OCI-LY7 (cell line): ENCODE measurements around the gene PPP2R1B. TPM values are rescaled to one million over a fixed set of nuclear protein-coding genes. Genes with fewer than 3 reads are reported as not detected.

Experiments used
- BruUV-seq: library from RNA; stranded (reverse); fragments of 400-500 nt; replicated peaks from 2 replicates; lab custom pipeline; 2021; lab: Mats Ljungman, UMichigan
- CTCF ChIA-PET: fragments of 300-600 bp; sonication (Branson Sonifier 250); formaldehyde crosslinking; loops from one replicate; lab custom pipeline; 2022; ENCODE audit warnings: antibody characterized with exemption; ENCODE audit not compliant: unreplicated experiment; lab: Charles Lee
- POLR2A ChIA-PET: fragments of 300-600 bp; sonication (Branson Sonifier 250); formaldehyde crosslinking; loops from one replicate; lab custom pipeline; 2022; ENCODE audit warnings: antibody characterized with exemption; lab: Charles Lee
- DNase-seq: peaks from one replicate; pipeline ENCODE4 v3.0.0-alpha.2; 2015; ENCODE audit warnings: low spot score
- H2AFZ ChIP-seq: fragments of 200-600 bp; sonication (generic), shearing (Covaris generic); 2 replicates; pipeline ENCODE4 v1.6.1; 2014; ENCODE audit warnings: mild to moderate bottlenecking, antibody characterized with exemption, low read length, moderate library complexity
- H3K27ac ChIP-seq: fragments of 200-600 bp; sonication (generic); 2 replicates; pipeline ENCODE4 v1.5.1; 2014; ENCODE audit warnings: mixed run types, low read depth, mild to moderate bottlenecking, moderate library complexity, low read length, inconsistent platforms; ENCODE audit not compliant: poor library complexity, severe bottlenecking
- H3K36me3 ChIP-seq: fragments of 200-600 bp; sonication (generic); 2 replicates; pipeline ENCODE4 v1.6.1; 2014; ENCODE audit warnings: mild to moderate bottlenecking, antibody characterized with exemption, low read length, moderate library complexity, mixed read lengths; ENCODE audit not compliant: insufficient read depth
- H3K4me1 ChIP-seq: fragments of 200-600 bp; sonication (generic); 2 replicates; pipeline ENCODE4 v1.5.1; 2014; ENCODE audit warnings: mild to moderate bottlenecking, low read length; ENCODE audit not compliant: insufficient read depth, poor library complexity, severe bottlenecking
- H3K4me2 ChIP-seq: fragments of 200-600 bp; sonication (generic); 2 replicates; pipeline ENCODE4 v1.6.1; 2014; ENCODE audit warnings: mild to moderate bottlenecking, low read length
- H3K4me3 ChIP-seq: fragments of 200-600 bp; sonication (generic); 2 replicates; pipeline ENCODE4 v1.5.1; 2014; ENCODE audit warnings: mild to moderate bottlenecking, low read depth, low read length; ENCODE audit not compliant: poor library complexity, severe bottlenecking
- H3K79me2 ChIP-seq: fragments of 200-600 bp; sonication (generic); 2 replicates; pipeline ENCODE4 v1.6.1; 2016; ENCODE audit warnings: low read depth, mild to moderate bottlenecking, low read length, moderate library complexity, mixed read lengths; ENCODE audit not compliant: insufficient read depth
- H3K9me2 ChIP-seq: fragments of 200-600 bp; sonication (generic); 2 replicates; pipeline ENCODE4 v1.6.1; 2016; ENCODE audit warnings: mild to moderate bottlenecking, low read length, mixed read lengths; ENCODE audit not compliant: insufficient read depth
- H3K9me3 ChIP-seq: fragments of 200-600 bp; sonication (generic); 2 replicates; pipeline ENCODE4 v1.6.1; 2014; ENCODE audit warnings: mild to moderate bottlenecking, mixed run types, low read length, mixed read lengths
- H4K20me1 ChIP-seq: fragments of 200-600 bp; sonication (generic); 2 replicates; pipeline ENCODE4 v1.6.1; 2014; ENCODE audit warnings: mild to moderate bottlenecking, antibody characterized with exemption, low read length, moderate library complexity, mixed read lengths; ENCODE audit not compliant: insufficient read depth
- CTCF ChIP-seq: fragments of 200-600 bp; sonication (generic); conservative IDR thresholded peaks from 2 replicates; pipeline ENCODE4 v1.5.1; 2014; ENCODE audit warnings: mild to moderate bottlenecking, antibody characterized with exemption, low read length, moderate library complexity, mixed read lengths
- EZH2phosphoT487 ChIP-seq: fragments of 200-600 bp; sonication (generic); IDR thresholded peaks from 2 replicates; pipeline ENCODE4 v1.6.1; 2018; ENCODE audit warnings: low read depth, borderline replicate concordance, mild to moderate bottlenecking, mixed run types, antibody characterized with exemption, low read length, moderate library complexity, mixed read lengths
- intact Hi-C: fragments of 100-400 bp; cut with micrococcal nuclease; formaldehyde crosslinking; loops from one replicate; pipeline ENCODE4 v1.10.0; 2022; ENCODE audit not compliant: unreplicated experiment
- total RNA-seq, 2 experiments: library from RNA; depleted of rRNA in 1 of 2; stranded (reverse); fragments of >200 nt in 1 of 2; shearing (Covaris generic) in 1 of 2; gene quantifications; 2 replicates each; pipeline ENCODE4 v1.2.3, GENCODE V29; 2014 to 2022

PPP2R1B gene
- total RNA-seq, 2 experiments from 2014 or later = 50.6 to 84.2 TPM

- H3K79me2 ChIP-seq = no peaks in the 10 kb centered on the region
- POLR2A ChIA-PET = no interaction called here
- CTCF ChIA-PET = interaction anchor here (0.6 kb wide), 1 partner anchor 15 kb away, joined by 6 read pairs; no protein-coding TSS in a partner anchor
- no peak overlapping the region for H2AFZ ChIP-seq
- no peak for DNase-seq
- no peaks in the 10 kb centered on the region for H3K9me3 ChIP-seq
- no peak overlapping the region for H3K4me2 ChIP-seq
- intact Hi-C loops = no loop called here
- no peak overlapping the region for H3K27ac ChIP-seq
- H3K9me2 ChIP-seq = no peaks in the 10 kb centered on the region
- peaks cover 86% of the 10 kb centered on the region for H3K36me3 ChIP-seq
- H3K4me1 ChIP-seq = no peaks in the 10 kb centered on the region
- H3K4me3 ChIP-seq = no peak overlapping the region
- BruUV-seq = no TSS peak
- no peaks in the 10 kb centered on the region for H4K20me1 ChIP-seq
- TF ChIP-seq CTCF (no peak), EZH2phosphoT487 (no peak)
Measured at GRCh38 chr11:111723595-111723994, 42.6 kb downstream of the PPP2R1B start.

- no peak overlapping the region for H3K27ac ChIP-seq
- H3K9me2 ChIP-seq = no peaks in the 10 kb centered on the region
- H3K36me3 ChIP-seq = peaks cover 86% of the 10 kb centered on the region
- CTCF ChIA-PET = no interaction called here
- no peak overlapping the region for H3K4me2 ChIP-seq
- no TSS peak for BruUV-seq
- TF ChIP-seq EZH2phosphoT487 = no peak
- TF ChIP-seq CTCF = no peak
- POLR2A ChIA-PET = no interaction called here
- intact Hi-C loops = no loop called here
- no peaks in the 10 kb centered on the region for H3K9me3 ChIP-seq
- no peak for DNase-seq
- no peaks in the 10 kb centered on the region for H3K79me2 ChIP-seq
- no peaks in the 10 kb centered on the region for H3K4me1 ChIP-seq
- H3K4me3 ChIP-seq = no peak overlapping the region
- H2AFZ ChIP-seq = no peak overlapping the region
- H4K20me1 ChIP-seq = no peaks in the 10 kb centered on the region
Measured at GRCh38 chr11:111722501-111722900, 43.7 kb downstream of the PPP2R1B start.

GRCh38 chr11:111720801-111721494 is 45.2 kb downstream of the PPP2R1B start:
- Histone ChIP-seq H3K9me3 (no peaks in the 10 kb centered on the region), H3K9me2 (no peaks in the 10 kb centered on the region), H3K4me1 (peaks cover 6% of the 10 kb centered on the region), H3K36me3 (peaks cover 83% of the 10 kb centered on the region), H3K79me2 (no peaks in the 10 kb centered on the region), H2AFZ (no peak overlapping the region), H3K4me3 (no peak overlapping the region), H4K20me1 (no peaks in the 10 kb centered on the region), H3K4me2 (no peak overlapping the region), H3K27ac (no peak overlapping the region)
- intact Hi-C loops = no loop called here
- no peak for TF ChIP-seq CTCF
- no peak for TF ChIP-seq EZH2phosphoT487
- no TSS peak for BruUV-seq
- ChIA-PET CTCF (no interaction called here), POLR2A (interaction anchor here (0.6 to 1.3 kb wide), 3 partner anchors 9 to 107 kb away, joined by 3 to 4 read pairs (median 3); no protein-coding TSS in a partner anchor)
- DNase-seq = no peak
